HepG2 (cell line): Measurements from ENCODE around the gene SURF1. TPM values are rescaled to one million over a fixed set of nuclear protein-coding genes. Genes with fewer than 3 reads are reported as not detected.
A peak's percentile ranks its signal among the peaks of the same experiment; 100 is the strongest.

Experiments
- CERS6 ChIP-seq: sonication (generic); formaldehyde crosslinking; IDR thresholded peaks from 2 replicates; pipeline ENCODE4 v1.5.0; 2020; ENCODE audit warnings: missing genetic modification reagents
- DR1 ChIP-seq: sonication (generic); formaldehyde crosslinking; IDR thresholded peaks from 2 replicates; pipeline ENCODE4 v1.8.0; 2021; ENCODE audit warnings: mild to moderate bottlenecking, missing genetic modification reagents, inconsistent platforms
- HMGXB3 ChIP-seq: sonication (generic); formaldehyde crosslinking; IDR thresholded peaks from 2 replicates; pipeline ENCODE4 v1.4.0; 2020; ENCODE audit warnings: missing genetic modification reagents, borderline replicate concordance
- KDM3A ChIP-seq: IDR thresholded peaks from 2 replicates; pipeline ENCODE4 v1.6.1; 2018; ENCODE audit warnings: low read depth, missing compliant biosample characterization
- NFYB ChIP-seq: sonication (generic); formaldehyde crosslinking; IDR thresholded peaks from 2 replicates; pipeline ENCODE4 v1.4.0; 2020; ENCODE audit warnings: missing genetic modification reagents
- ZBTB33 ChIP-seq: sonication (generic); formaldehyde crosslinking; IDR thresholded peaks from 2 replicates; pipeline ENCODE4 v1.4.0; 2020; ENCODE audit warnings: missing genetic modification reagents
- ZFP36L2 ChIP-seq: sonication (generic); formaldehyde crosslinking; IDR thresholded peaks from 2 replicates; pipeline ENCODE4 v1.4.0; 2020; ENCODE audit warnings: missing genetic modification reagents
- ZNF407 ChIP-seq: sonication (generic); formaldehyde crosslinking; IDR thresholded peaks from one replicate; pipeline ENCODE4 v1.5.1; 2020; ENCODE audit warnings: mild to moderate bottlenecking, missing genetic modification reagents; ENCODE audit errors: not compliant biosample characterization
- ZNF782 ChIP-seq: sonication (generic); formaldehyde crosslinking; IDR thresholded peaks from 2 replicates; pipeline ENCODE4 v1.4.0; 2020; ENCODE audit warnings: missing genetic modification reagents, mild to moderate bottlenecking, borderline replicate concordance
- polyA plus RNA-seq, 8 experiments: library from polyadenylated mRNA; depleted of rRNA in 3 of 8; stranded (reverse) in 7 of 8; unstranded in 1 of 8; fragments of >200 nt; fragmentation: Illumina TruSeq in 4 of 8; extraction: Trizol in 4 of 8; gene quantifications; 2 replicates each; pipeline versions ENCODE4 v1.2.1 to v1.2.3, GENCODE V29; 2011 to 2016; ENCODE audit warnings: low read depth in 4 of 8, missing spikeins in 1 of 8, mixed read lengths in 1 of 8; ENCODE audit not compliant: insufficient read depth in 1 of 8
- total RNA-seq, 5 experiments: library from RNA; depleted of rRNA; stranded (reverse); fragments of >200 nt; fragmentation: Illumina TruSeq; extraction: Trizol; gene quantifications; 2 replicates each; pipeline ENCODE4 v1.2.3, GENCODE V29; 2016; ENCODE audit warnings: low read depth in 1 of 5

SURF1 gene
- total and polyA plus RNA-seq, 2 of the 13 experiments (the other 11 are each of a cell fraction or from before 2014, with no cell fraction given) = 17.8 to 40.7 TPM

- TF ChIP-seq ZNF407 (CRISPR knock-in tag) = peak; percentile 30
- TF ChIP-seq ZNF782 = 0 out of 2 replicates have a peak, but pooled peaks have one; percentile 65
- peak; percentile 99 for TF ChIP-seq DR1 (CRISPR knock-in tag)
- peak; percentile 69; the same call in 1 of the 2 replicates for TF ChIP-seq HMGXB3
- TF ChIP-seq NFYB (CRISPR knock-in tag) = no peak
- no peak; the same call in 1 of the 2 replicates for TF ChIP-seq ZBTB33 (CRISPR knock-in tag)
- TF ChIP-seq KDM3A (CRISPR knock-in tag) = 0 out of 2 replicates have a peak, but pooled peaks have one; percentile 59
- no peak for TF ChIP-seq ZFP36L2 (CRISPR knock-in tag)
- TF ChIP-seq CERS6 (CRISPR knock-in tag) = no peak
Observed at GRCh38 chr9:133347985-133348717, 8.1 kb downstream of the SURF1 start, which contains the start of the genes MED22 and RPL7A (continued).
